SJCRH30 (cell line): ENCODE data around the gene PDK2. TPM values are rescaled to one million over a fixed set of nuclear protein-coding genes. Genes with fewer than 3 reads are reported as not detected.

ENCODE experiments used
- DNase-seq, 2 experiments: peaks; one replicate each; pipeline ENCODE4 v3.0.0-alpha.2; 2015 to 2020
- H3K27ac ChIP-seq: fragments of 250-450 bp; sonication (Bioruptor Pico); 2 replicates; pipeline ENCODE4 v1.5.1; 2020; ENCODE audit warnings: mild to moderate bottlenecking, moderate library complexity
- H3K27me3 ChIP-seq: fragments of 250-450 bp; sonication (Bioruptor Pico); 2 replicates; pipeline ENCODE4 v1.5.1; 2020; ENCODE audit warnings: mild to moderate bottlenecking, moderate library complexity
- H3K36me3 ChIP-seq: fragments of 250-450 bp; sonication (Bioruptor Pico); 2 replicates; pipeline ENCODE4 v1.5.1; 2020; ENCODE audit warnings: mild to moderate bottlenecking, moderate library complexity
- H3K4me1 ChIP-seq: fragments of 250-450 bp; sonication (Bioruptor Pico); 2 replicates; pipeline ENCODE4 v1.5.1; 2020; ENCODE audit warnings: mild to moderate bottlenecking, moderate library complexity
- H3K4me3 ChIP-seq: fragments of 250-450 bp; sonication (Bioruptor Pico); 2 replicates; pipeline ENCODE4 v1.5.1; 2020; ENCODE audit warnings: mild to moderate bottlenecking, moderate library complexity
- H3K9me3 ChIP-seq: fragments of 250-450 bp; sonication (Bioruptor Pico); replicated peaks from 2 replicates; pipeline ENCODE4 v1.5.1; 2020; ENCODE audit warnings: mild to moderate bottlenecking, moderate library complexity
- total RNA-seq: library from RNA; depleted of rRNA; stranded (reverse); fragments of >200 nt; shearing (Covaris generic); gene quantifications from 2 replicates; pipeline ENCODE4 v1.2.3, GENCODE V29; 2014

Gene PDK2
- total RNA-seq, 1 experiment from 2014 or later = 12.5 TPM

DNA sequence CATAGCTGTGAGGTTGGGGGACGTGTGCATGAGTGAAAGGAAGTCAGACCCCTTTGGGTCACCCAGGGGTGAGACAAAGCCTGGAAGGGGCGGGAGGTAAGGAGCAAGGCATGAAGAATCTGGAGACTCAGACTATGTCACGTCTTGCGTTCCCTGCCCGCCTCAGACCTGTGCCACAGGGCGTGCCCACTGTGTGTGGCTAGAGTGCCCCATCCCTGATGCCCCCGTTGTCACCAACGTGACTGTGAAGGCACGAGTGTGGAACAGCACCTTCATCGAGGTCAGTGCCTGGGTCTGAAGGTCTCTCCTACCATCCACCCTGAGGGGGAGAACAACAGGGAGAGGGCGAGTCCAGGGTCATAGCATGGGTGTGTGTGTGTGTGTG lies 15.1 kb upstream of the PDK2 start:
- Histone ChIP-seq H3K4me3 (no peak overlapping the region), H3K36me3 (no peaks in the 10 kb centered on the region), H3K27me3 (no peaks in the 10 kb centered on the region), H3K9me3 (no peaks in the 10 kb centered on the region), H3K4me1 (peaks cover 35% of the 10 kb centered on the region), H3K27ac (no peak overlapping the region)
- no peak for DNase-seq

DNA sequence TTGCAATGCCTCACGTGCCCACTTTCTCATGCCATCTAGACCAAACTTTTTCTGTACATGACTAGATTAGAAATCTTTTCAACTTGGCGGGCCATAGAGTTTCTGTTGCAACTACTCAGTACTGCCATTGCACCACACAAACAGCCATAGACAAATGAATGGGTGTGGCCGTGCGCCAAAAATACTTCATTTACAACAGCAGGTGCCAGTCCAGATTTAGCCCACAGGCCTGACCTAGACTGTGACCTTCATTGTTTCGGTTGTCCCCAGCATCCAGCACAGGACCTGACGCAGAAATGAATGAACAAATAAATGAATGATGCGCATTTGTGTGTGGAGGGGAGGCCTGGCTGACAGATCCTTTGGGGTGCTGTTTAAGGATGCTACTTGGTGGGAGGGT lies 14.3 kb upstream of the PDK2 start:
- Histone ChIP-seq H3K27me3 (no peaks in the 10 kb centered on the region), H3K4me1 (peaks cover 35% of the 10 kb centered on the region), H3K4me3 (no peak overlapping the region), H3K27ac (no peak overlapping the region), H3K9me3 (no peaks in the 10 kb centered on the region), H3K36me3 (no peaks in the 10 kb centered on the region)
- peak in 1 of 2 experiments; percentile 60 for DNase-seq

DNA sequence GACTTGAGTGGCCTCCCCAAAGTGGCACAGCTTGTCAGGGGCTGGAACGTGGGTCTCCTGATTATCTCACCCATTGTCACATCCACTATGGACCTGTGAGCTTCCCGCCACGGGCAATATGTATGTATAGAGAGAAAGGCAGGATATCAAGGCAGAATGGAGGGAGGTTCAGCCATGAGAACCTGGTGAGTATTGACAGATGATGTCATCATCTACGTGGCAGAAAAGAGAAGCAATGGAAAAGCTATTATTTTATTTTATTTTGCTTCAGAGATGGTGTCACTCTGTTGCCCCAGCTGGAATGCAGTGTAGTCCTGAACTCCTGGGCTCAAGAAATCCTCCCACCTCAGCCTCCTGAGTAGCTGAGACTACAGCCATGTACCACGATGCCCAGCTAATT lies 13.4 kb upstream of the PDK2 start:
- Histone ChIP-seq H3K9me3 (no peaks in the 10 kb centered on the region), H3K27me3 (no peaks in the 10 kb centered on the region), H3K4me1 (peaks cover 31% of the 10 kb centered on the region), H3K27ac (no peak overlapping the region), H3K4me3 (no peak overlapping the region), H3K36me3 (no peaks in the 10 kb centered on the region)
- DNase-seq = no peak

DNA sequence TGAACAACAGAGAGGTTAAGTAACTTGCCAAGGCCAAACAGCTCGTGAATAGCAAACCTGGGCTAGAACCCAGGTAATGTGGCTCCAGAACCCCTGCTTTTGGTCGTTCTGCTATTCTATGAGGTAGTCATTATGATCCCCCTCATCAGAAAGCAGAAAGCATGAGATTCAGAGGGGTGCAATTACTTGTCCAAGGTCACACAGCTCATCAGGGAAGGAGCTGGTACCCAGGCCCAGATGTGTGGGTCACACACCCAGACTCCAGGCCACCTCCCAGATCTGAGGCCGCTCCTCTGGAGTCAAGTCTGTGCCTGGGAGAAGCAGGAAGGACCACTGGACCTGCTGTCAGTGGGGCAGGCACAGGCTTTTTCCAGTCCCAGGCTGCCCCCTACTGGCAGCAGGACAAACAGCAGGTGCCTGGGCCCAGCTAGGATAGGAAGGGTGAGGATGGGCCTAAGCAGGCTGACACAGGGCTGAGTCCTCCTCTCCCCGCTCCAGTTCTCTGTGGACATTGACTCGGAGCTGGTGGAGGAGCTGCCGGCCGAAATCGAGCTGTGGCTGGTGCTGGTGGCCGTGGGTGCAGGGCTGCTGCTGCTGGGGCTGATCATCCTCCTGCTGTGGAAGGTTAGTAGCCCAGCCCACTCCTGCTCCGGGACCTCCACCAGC lies 7.8 kb upstream of the PDK2 start:
- Histone ChIP-seq H3K27me3 (0 out of 2 replicates have a peak, but pooled peaks cover 2% of the 10 kb centered on the region), H3K27ac (no peak overlapping the region), H3K4me1 (no peaks in the 10 kb centered on the region), H3K36me3 (no peaks in the 10 kb centered on the region), H3K4me3 (no peak overlapping the region), H3K9me3 (no peaks in the 10 kb centered on the region)
- peak; percentile 69 to 81 for DNase-seq

DNA sequence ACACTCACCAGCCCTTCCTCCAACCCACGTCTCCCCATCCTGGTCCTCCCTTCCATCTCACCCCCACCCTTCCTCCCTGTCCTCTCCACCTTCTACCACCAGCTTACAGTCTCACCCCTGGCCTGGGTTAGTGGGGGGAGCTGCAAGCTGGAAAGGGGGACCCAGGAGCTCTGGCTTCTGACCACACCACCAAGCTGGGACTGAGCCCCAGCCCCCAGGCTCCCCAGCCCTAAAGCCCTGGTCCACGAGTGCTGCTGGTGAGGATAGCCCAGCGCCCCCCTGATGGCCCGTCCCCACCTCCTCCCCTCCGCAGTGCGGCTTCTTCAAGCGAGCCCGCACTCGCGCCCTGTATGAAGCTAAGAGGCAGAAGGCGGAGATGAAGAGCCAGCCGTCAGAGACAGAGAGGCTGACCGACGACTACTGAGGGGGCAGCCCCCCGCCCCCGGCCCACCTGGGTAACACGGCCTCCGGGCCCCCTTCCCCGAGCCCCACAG lies 7.2 kb upstream of the PDK2 start:
- DNase-seq = no peak
- Histone ChIP-seq H3K4me1 (no peaks in the 10 kb centered on the region), H3K27ac (no peak overlapping the region), H3K27me3 (0 out of 2 replicates have a peak, but pooled peaks cover 2% of the 10 kb centered on the region), H3K4me3 (no peak overlapping the region), H3K36me3 (no peaks in the 10 kb centered on the region), H3K9me3 (no peaks in the 10 kb centered on the region)

DNA sequence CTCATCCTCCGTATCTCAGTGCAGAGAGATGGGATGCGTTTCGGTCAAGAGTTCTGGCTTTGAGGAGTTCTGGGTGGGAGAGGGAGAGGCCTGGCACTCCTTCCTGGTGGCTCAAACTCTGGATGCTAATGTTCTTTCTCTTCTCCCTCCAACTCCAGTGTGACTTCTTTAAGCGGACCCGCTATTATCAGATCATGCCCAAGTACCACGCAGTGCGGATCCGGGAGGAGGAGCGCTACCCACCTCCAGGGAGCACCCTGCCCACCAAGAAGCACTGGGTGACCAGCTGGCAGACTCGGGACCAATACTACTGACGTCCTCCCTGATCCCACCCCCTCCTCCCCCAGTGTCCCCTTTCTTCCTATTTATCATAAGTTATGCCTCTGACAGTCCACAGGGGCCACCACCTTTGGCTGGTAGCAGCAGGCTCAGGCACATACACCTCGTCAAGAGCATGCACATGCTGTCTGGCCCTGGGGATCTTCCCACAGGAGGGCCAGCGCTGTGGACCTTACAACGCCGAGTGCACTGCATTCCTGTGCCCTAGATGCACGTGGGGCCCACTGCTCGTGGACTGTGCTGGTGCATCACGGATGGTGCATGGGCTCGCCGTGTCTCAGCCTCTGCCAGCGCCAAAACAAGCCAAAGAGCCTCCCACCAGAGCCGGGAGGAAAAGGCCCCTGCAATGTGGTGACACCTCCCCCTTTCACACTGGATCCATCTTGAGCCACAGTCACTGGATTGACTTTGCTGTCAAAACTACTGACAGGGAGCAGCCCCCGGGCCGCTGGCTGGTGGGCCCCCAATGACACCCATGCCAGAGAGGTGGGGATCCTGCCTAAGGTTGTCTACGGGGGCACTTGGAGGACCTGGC lies 6.0 kb upstream of the PDK2 start:
- Histone ChIP-seq H3K4me3 (no peak overlapping the region), H3K9me3 (no peaks in the 10 kb centered on the region), H3K27ac (no peak overlapping the region), H3K36me3 (no peaks in the 10 kb centered on the region), H3K27me3 (peaks cover 2% of the 10 kb centered on the region; the same call in 1 of the 2 replicates), H3K4me1 (no peaks in the 10 kb centered on the region)
- DNase-seq = no peak

DNA sequence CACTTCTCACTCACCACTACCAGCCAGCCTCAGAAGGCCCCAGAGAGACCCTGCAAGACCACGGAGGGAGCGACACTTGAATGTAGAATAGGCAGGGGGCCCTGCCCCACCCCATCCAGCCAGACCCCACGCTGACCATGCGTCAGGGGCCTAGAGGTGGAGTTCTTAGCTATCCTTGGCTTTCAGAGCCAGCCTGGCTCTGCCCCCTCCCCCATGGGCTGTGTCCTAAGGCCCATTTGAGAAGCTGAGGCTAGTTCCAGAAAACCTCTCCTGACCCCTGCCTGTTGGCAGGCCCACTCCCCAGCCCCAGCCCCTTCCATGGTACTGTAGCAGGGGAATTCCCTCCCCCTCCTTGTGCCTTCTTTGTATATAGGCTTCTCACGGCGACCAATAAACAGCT lies 5.1 kb upstream of the PDK2 start:
- 0 out of 2 replicates have a peak, but pooled peaks cover 2% of the 10 kb centered on the region for H3K4me1 ChIP-seq

DNA sequence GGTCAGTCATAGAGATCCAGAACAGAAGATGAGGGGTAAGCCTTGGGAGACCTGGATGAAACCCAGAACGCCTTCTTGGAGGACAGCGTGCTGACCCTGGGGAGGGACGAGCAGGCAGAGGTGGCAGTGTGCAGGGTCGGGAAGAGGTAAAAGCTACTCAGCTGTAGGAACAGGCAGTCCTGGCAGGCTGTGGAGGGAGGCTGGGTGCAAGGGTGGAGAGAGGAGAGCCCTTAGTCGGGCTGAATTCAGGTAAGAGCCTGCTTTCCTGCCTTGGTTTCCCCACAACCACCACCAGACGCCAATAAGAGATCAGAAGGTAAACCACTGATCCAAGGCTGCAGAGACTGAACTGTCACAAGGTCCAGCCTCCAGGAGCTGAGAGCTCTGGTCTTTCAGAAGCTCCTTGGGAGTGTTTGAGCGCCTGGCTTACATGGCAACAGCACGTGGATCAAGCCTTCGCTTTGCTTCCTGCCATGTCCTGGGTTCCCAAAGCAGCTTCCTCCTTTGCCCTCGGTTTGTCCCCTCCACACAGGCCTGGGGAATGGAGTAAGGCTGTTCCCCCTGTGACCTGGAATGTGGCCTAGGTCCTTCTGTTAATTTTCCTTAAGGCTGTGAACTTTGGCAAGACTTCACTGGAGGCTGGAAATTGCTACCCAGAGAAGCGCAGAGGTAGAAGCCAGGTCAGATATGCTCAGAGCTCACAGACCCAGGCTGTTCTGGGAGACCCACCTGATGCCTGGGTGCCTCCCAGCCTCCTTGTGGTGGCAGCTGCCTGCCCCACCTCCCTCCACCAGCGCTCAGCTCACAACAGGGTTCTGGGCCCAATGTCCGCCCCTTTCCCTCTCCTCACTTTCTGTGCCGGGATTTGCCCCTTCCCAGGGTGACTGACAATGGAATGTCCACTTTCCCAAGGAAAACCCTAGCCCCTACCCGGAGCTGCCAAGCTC lies 3.9 kb upstream of the PDK2 start:
- no peak for DNase-seq
- 0 out of 2 replicates have a peak, but pooled peaks cover 2% of the 10 kb centered on the region for H3K4me1 ChIP-seq
- no peak overlapping the region for H3K4me3 ChIP-seq
- no peak overlapping the region for H3K27ac ChIP-seq
- H3K36me3 ChIP-seq = no peaks in the 10 kb centered on the region
- H3K9me3 ChIP-seq = no peaks in the 10 kb centered on the region
- peaks cover 2% of the 10 kb centered on the region; the same call in 1 of the 2 replicates for H3K27me3 ChIP-seq

More for the DNA sequence above, 5.1 kb upstream of the PDK2 start:
- DNase-seq = no peak
- H3K36me3 ChIP-seq = no peaks in the 10 kb centered on the region
- H3K9me3 ChIP-seq = no peaks in the 10 kb centered on the region
- H3K27me3 ChIP-seq = peaks cover 2% of the 10 kb centered on the region; the same call in 1 of the 2 replicates
- no peak overlapping the region for H3K4me3 ChIP-seq
- no peak overlapping the region for H3K27ac ChIP-seq

DNA sequence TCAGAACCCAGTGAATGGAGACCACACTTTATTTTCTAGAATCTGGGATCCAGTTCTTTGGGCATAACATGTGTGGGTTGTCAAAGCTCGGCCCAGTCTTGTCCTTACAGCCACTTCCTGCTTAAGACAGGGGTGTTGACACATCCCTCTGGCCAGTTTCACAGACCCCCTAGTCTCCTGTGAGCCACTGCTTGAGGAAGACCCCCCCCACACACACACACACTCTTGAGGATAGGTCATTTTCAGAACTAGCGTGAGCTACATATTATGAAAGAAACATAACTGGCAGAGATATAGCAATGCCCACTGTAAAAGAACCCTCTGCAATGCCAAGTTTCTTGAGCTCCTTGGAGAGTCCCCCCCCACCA lies 3.2 kb upstream of the PDK2 start:
- Histone ChIP-seq H3K27me3 (peaks cover 2% of the 10 kb centered on the region; the same call in 1 of the 2 replicates), H3K27ac (no peak overlapping the region), H3K4me3 (no peak overlapping the region), H3K9me3 (no peaks in the 10 kb centered on the region), H3K36me3 (no peaks in the 10 kb centered on the region), H3K4me1 (0 out of 2 replicates have a peak, but pooled peaks cover 2% of the 10 kb centered on the region)
- DNase-seq = no peak

DNA sequence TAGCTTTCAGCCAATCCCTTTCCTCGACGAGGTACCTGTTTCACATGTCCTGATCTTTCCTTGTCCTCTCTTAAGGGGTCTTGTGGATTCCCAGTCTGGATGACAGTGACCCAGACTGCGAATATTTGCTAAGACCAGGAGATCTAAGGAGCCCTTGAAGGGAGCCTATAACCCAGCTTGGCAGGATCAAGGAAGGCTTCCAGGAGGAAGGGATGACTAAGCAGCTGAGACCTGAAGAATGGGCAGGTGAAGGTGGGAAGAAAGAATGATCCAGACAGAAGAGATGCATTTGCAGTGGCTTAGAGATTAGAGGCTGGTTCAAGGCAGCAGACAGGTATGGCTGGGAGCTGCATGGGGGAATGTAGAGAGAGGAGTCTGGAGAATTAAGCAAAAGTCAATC lies 1.9 kb upstream of the PDK2 start:
- H3K27ac ChIP-seq = no peak overlapping the region
- no peak overlapping the region for H3K4me3 ChIP-seq
- no peaks in the 10 kb centered on the region for H3K9me3 ChIP-seq
- DNase-seq = no peak
- no peaks in the 10 kb centered on the region for H3K36me3 ChIP-seq
- H3K4me1 ChIP-seq = 0 out of 2 replicates have a peak, but pooled peaks cover 2% of the 10 kb centered on the region
- peaks cover 2% of the 10 kb centered on the region; the same call in 1 of the 2 replicates for H3K27me3 ChIP-seq

DNA sequence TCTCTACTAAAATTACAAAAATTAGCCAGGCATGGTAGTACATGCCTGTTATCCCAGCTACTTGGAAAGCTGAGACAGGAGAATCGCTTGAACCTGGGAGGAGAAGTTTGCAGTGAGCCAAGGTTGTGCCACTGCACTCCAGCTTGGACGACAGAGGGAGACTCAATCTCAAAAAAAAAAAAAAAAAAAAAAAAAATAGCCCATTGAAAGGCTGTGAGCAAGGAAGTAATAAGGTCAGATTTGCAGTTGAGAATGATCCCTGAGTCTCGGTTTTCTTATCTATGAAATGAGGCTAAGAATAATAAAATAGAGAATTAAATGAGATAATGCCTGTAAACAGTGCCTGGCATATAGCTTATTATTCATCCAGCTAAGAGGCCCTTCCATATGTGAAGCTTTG lies 1.3 kb upstream of the PDK2 start:
- no peak overlapping the region for H3K27ac ChIP-seq
- no peaks in the 10 kb centered on the region for H3K36me3 ChIP-seq
- no peak for DNase-seq
- H3K9me3 ChIP-seq = no peaks in the 10 kb centered on the region
- H3K27me3 ChIP-seq = peaks cover 2% of the 10 kb centered on the region; the same call in 1 of the 2 replicates
- H3K4me1 ChIP-seq = 0 out of 2 replicates have a peak, but pooled peaks cover 2% of the 10 kb centered on the region
- H3K4me3 ChIP-seq = no peak overlapping the region

DNA sequence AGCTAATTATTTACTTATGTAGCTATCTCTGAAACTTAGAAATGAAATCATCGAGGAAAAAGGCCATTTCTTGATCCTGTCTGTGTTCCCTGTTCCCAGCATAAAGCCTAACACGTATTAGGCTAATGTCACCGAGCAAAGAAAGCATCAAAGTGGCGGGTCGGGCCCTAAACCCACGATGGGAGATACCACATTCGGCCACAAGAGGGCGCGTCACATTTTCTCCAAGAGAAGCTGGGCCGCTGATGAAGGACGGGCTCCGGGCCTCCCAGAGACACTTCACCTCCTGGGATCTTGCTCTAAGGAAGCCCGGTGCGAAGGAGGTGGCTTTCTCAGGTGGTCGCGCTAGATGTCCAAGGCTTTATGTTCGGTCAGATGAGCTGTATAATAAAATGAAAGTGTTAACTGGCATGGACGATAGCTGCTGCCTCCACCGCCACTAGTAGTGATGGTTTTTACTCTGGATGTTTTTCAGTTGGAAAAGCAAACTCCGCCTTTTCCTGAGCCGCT lies 853 bp upstream of the PDK2 start:
- Histone ChIP-seq H3K27ac (no peak overlapping the region), H3K9me3 (no peaks in the 10 kb centered on the region), H3K36me3 (no peaks in the 10 kb centered on the region), H3K4me1 (0 out of 2 replicates have a peak, but pooled peaks cover 2% of the 10 kb centered on the region), H3K4me3 (peak overlapping the region; percentile 68), H3K27me3 (peaks cover 2% of the 10 kb centered on the region; the same call in 1 of the 2 replicates)
- peak; percentile 81 to 92 for DNase-seq

DNA sequence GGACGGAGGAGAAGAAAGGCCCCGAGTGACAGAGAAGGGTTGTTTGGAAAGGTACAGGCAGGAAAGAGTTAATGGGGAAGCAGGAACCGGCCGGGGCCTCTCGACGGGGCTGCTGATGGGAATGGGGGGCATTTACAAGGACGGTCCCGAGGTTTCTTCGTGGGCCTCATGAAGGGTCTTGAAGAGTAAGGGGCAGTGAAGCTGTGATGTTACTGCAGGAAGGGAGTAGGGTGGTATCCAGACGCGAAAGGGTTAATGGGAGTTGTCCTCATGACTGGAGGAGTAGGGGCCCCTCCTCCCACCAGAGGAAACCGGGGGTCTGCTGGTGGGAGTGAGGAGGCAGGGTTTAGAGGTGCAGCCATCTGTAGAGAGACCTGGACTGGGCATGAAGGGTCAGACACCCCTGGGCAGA lies 481 bp downstream of the PDK2 start:
- peak overlapping the region; percentile 15; the same call in 1 of the 2 replicates for H3K27ac ChIP-seq

DNA sequence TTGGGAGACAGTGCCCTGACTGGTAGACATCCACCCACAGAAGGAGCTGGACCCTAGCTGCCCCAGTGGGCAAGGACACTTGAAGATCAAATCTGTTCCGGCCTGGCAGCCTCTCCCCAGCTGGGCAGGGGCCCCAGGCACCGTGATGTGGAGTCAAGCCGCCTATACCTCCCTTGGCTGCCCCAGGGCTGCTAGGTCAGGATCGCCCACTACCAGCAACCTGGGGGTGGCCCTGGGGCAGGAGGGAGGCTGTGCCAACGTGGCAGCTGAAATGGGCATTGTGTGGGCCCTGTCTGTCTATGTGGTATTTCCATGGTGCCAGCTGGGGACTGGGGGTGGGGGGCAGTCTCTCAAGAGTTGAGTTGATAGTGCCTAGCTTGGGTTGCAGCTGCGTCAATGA lies 941 bp downstream of the PDK2 start:
- H3K9me3 ChIP-seq = no peaks in the 10 kb centered on the region
- no peak overlapping the region for H3K27ac ChIP-seq
- H3K4me3 ChIP-seq = peak overlapping the region; percentile 68
- no peaks in the 10 kb centered on the region for H3K36me3 ChIP-seq
- DNase-seq = no peak
- H3K4me1 ChIP-seq = peaks cover 2% of the 10 kb centered on the region; the same call in 1 of the 2 replicates
- H3K27me3 ChIP-seq = no peaks in the 10 kb centered on the region; the same call in 1 of the 2 replicates

More for the DNA sequence above, 481 bp downstream of the PDK2 start:
- H3K4me1 ChIP-seq = peaks cover 2% of the 10 kb centered on the region; the same call in 1 of the 2 replicates
- H3K4me3 ChIP-seq = peak overlapping the region; percentile 68
- peak in 1 of 2 experiments; percentile 42 for DNase-seq
- H3K9me3 ChIP-seq = no peaks in the 10 kb centered on the region
- H3K27me3 ChIP-seq = no peaks in the 10 kb centered on the region; the same call in 1 of the 2 replicates
- no peaks in the 10 kb centered on the region for H3K36me3 ChIP-seq
